Measurements from ENCODE around the gene CDKL1. TPM values are rescaled to one million over a fixed set of nuclear protein-coding genes. Genes with fewer than 3 reads are reported as not detected.

CDKL1 gene
- total and polyA plus RNA-seq, 2 of the 13 experiments (the other 11 are each of a cell fraction or from before 2014, with no cell fraction given): 4.4 to 5.1 TPM

GRCh38 chr14:50377550-50378085 is 19.1 kb downstream of the CDKL1 start:
- Histone ChIP-seq H3K4me2 (ENCODE audit: low read depth, low read length) (no peak overlapping the region), H3K36me3 (replicated peaks in 1 of 2; ENCODE audit: control insufficient read depth in 1 of 2, insufficient read depth in 2 of 2, low read length in 2 of 2) (no peaks in the 10 kb centered on the region), H3K27me3 (ENCODE audit: control insufficient read depth in 1 of 2, insufficient read depth in 2 of 2, low read length in 2 of 2) (no peaks in the 10 kb centered on the region), H3K4me1 (ENCODE audit: insufficient read depth, low read length) (peaks cover 17% of the 10 kb centered on the region), H3K4me3 (replicated peaks in 1 of 3; ENCODE audit: insufficient read depth in 1 of 3, low read depth in 2 of 3, low read length in 3 of 3) (no peak overlapping the region), H3K79me2 (ENCODE audit: insufficient read depth, low read length) (no peaks in the 10 kb centered on the region), H3K27ac (ENCODE audit: extremely low read length, insufficient read depth, low read length) (no peak overlapping the region), H3K9me3 (ENCODE audit: low read length) (no peaks in the 10 kb centered on the region), H2AFZ (ENCODE audit: low read length) (no peak overlapping the region), H4K20me1 (ENCODE audit: insufficient read depth, low read length) (no peaks in the 10 kb centered on the region), H3K9ac (ENCODE audit: insufficient read depth, low read depth, low read length) (no peak overlapping the region)
- in situ Hi-C loops (cut with HindIII; ENCODE audit: extremely low pct_ligation_motif_present, low pct_unique_long_range_greater_than_20kb): no loop called here
- ChIA-PET CTCF (ENCODE audit: low intra/inter-chr PET ratio, low total read pairs) (no interaction called here), POLR2A (no interaction called here)
- FAIRE-seq (no peak), ATAC-seq (no peak), DNase-seq (ENCODE audit: low spot score) (no peak)
- WGBS (ENCODE audit: low lambda C conversion rate): 84% methylated on average over 4 of the region's 4 CpGs
- intact Hi-C loops (cut with micrococcal nuclease; ENCODE audit: unreplicated experiment): no loop called here
- BruUV-seq (replicated peaks): no TSS peak
- TF ChIP-seq ASH2L (IDR thresholded peaks at IDR 0.05; ENCODE audit: insufficient read length, low read depth, low read length): no peak
- TF ChIP-seq ZMAT5 (CRISPR knock-in tag; IDR thresholded peaks at IDR 0.05; ENCODE audit: borderline replicate concordance, low read depth): no peak
- no peak for TF ChIP-seq MXD1 (CRISPR knock-in tag; IDR thresholded peaks at IDR 0.05)
- TF ChIP-seq ZNF18 (CRISPR knock-in tag; IDR thresholded peaks at IDR 0.05; ENCODE audit: insufficient replicate concordance): no peak
- TF ChIP-seq, protein P1, sequence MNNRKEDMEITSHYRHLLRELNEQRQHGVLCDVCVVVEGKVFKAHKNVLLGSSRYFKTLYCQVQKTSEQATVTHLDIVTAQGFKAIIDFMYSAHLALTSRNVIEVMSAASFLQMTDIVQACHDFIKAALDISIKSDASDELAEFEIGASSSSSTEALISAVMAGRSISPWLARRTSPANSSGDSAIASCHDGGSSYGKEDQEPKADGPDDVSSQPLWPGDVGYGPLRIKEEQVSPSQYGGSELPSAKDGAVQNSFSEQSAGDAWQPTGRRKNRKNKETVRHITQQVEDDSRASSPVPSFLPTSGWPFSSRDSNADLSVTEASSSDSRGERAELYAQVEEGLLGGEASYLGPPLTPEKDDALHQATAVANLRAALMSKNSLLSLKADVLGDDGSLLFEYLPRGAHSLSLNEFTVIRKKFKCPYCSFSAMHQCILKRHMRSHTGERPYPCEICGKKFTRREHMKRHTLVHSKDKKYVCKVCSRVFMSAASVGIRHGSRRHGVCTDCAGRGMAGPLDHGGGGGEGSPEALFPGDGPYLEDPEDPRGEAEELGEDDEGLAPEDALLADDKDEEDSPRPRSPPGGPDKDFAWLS (CRISPR knock-in tag; IDR thresholded peaks at IDR 0.05; ENCODE audit: borderline replicate concordance): no peak
- no peak for TF ChIP-seq THAP11 (CRISPR knock-in tag; IDR thresholded peaks at IDR 0.05)
